Effector memory CD4-positive, alpha-beta T cell (primary cell): Measurements from ENCODE around the gene LRRC27.
"Not testable (repeated sequence)": the region's sequence is repeated elsewhere in the genome, so short reads cannot be mapped to it uniquely, and the experiment has no call there.

ENCODE experiments used
- DNase-seq, 3 donors: peaks; one replicate each; pipeline ENCODE4 v3.0.0-alpha.2; 2020
- H3K27ac ChIP-seq: 2 replicates; pipeline ENCODE4 v1.7.0; 2013; ENCODE audit warnings: mild to moderate bottlenecking, low read length, moderate library complexity; ENCODE audit not compliant: insufficient read depth, poor library complexity, severe bottlenecking
- H3K27me3 ChIP-seq: replicated peaks from 2 replicates; pipeline ENCODE4 v1.7.0; 2013; ENCODE audit warnings: mild to moderate bottlenecking, low read length; ENCODE audit not compliant: insufficient read depth, control insufficient read depth, poor library complexity, severe bottlenecking
- H3K36me3 ChIP-seq: 2 replicates; pipeline ENCODE4 v1.7.0; 2013; ENCODE audit warnings: mild to moderate bottlenecking, low read length, moderate library complexity; ENCODE audit not compliant: control insufficient read depth, insufficient read depth
- H3K4me1 ChIP-seq: 2 replicates; pipeline ENCODE4 v1.7.0; 2013; ENCODE audit warnings: low read length, mild to moderate bottlenecking; ENCODE audit not compliant: control insufficient read depth, insufficient read depth, poor library complexity, severe bottlenecking
- H3K4me3 ChIP-seq: 2 replicates; pipeline ENCODE4 v1.7.0; 2013; ENCODE audit warnings: low read length, low read depth, mild to moderate bottlenecking; ENCODE audit not compliant: insufficient read depth, poor library complexity, severe bottlenecking
- H3K9me3 ChIP-seq: 2 replicates; pipeline ENCODE4 v1.7.0; 2013; ENCODE audit warnings: mild to moderate bottlenecking, low read length, moderate library complexity; ENCODE audit not compliant: control insufficient read depth

LRRC27 gene

GRCh38 chr10:132337854-132338253 lies 5.9 kb downstream of the LRRC27 start:
- not testable (repeated sequence) for H3K27ac ChIP-seq, H3K4me3 ChIP-seq, DNase-seq, H3K36me3 ChIP-seq, H3K4me1 ChIP-seq, H3K9me3 ChIP-seq, H3K27me3 ChIP-seq

- Histone ChIP-seq H3K27me3 (no peaks in the 10 kb centered on the region), H3K4me1 (no peaks in the 10 kb centered on the region), H3K36me3 (no peaks in the 10 kb centered on the region), H3K9me3 (peaks cover 2% of the 10 kb centered on the region), H3K4me3 (no peak overlapping the region), H3K27ac (no peak overlapping the region)
- DNase-seq = no peak
Observed at GRCh38 chr10:132338876-132339275, 6.9 kb downstream of the LRRC27 start.

DNA sequence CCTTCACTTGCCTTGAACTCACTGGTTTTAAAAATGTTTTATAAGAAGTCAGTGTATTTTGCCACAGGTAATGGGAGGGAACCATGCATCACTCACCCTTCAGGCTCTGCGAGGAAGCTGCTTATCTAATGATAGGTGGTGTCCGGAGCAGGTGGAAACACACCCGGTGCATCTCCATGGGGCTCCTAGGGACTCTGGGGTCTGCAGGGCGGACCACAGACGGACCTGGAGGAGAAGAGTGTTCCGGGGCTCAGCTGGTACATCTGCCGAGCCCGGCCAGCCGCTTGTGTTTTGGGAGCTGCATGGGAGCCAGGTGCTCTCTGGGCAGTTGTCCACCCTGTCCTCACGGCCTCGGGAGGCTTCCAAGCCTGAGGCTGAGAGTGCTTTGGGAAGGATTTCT lies 7.3 kb downstream of the LRRC27 start:
- Histone ChIP-seq H3K36me3 (no peaks in the 10 kb centered on the region), H3K9me3 (peaks cover 2% of the 10 kb centered on the region)

DNA sequence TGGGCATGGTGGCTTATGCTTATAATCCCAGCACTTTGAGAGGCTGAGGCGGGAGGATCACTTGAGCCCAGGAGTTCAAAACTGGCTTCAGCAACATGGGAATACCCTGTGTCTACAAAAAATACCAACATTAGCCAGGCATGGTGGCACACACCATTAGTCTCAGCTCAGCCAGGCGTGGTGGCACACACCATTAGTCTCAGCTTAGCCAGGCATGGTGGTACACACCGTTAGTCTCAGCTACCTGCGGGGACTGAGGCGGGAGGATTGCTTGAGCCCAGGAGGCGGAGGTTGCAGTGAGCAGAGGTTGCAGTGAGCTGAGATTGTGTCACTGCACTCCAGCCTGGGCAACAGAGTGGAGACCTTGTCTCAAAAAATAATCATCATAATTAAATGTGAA lies 9.0 kb downstream of the LRRC27 start:
- Histone ChIP-seq H3K9me3 (peaks cover 2% of the 10 kb centered on the region), H3K27me3 (no peaks in the 10 kb centered on the region), H3K27ac (no peak overlapping the region), H3K4me3 (no peak overlapping the region), H3K36me3 (no peaks in the 10 kb centered on the region), H3K4me1 (no peaks in the 10 kb centered on the region)
- DNase-seq = no peak

More for the DNA sequence above, 7.3 kb downstream of the LRRC27 start:
- Histone ChIP-seq H3K27ac (no peak overlapping the region), H3K4me3 (no peak overlapping the region), H3K4me1 (no peaks in the 10 kb centered on the region), H3K27me3 (no peaks in the 10 kb centered on the region)
- no peak for DNase-seq

GRCh38 chr10:132341781-132342180 lies 9.8 kb downstream of the LRRC27 start:
- no peaks in the 10 kb centered on the region for H3K27me3 ChIP-seq
- peaks cover 2% of the 10 kb centered on the region for H3K9me3 ChIP-seq
- no peaks in the 10 kb centered on the region for H3K36me3 ChIP-seq
- H3K4me3 ChIP-seq = no peak overlapping the region
- H3K4me1 ChIP-seq = no peaks in the 10 kb centered on the region
- no peak for DNase-seq
- no peak overlapping the region for H3K27ac ChIP-seq

- Histone ChIP-seq H3K9me3 (peaks cover 2% of the 10 kb centered on the region), H3K36me3 (no peaks in the 10 kb centered on the region), H3K27me3 (no peaks in the 10 kb centered on the region), H3K4me3 (no peak overlapping the region), H3K27ac (no peak overlapping the region), H3K4me1 (no peaks in the 10 kb centered on the region)
- no peak for DNase-seq
Observed at GRCh38 chr10:132342553-132342952, 10.6 kb downstream of the LRRC27 start.

- Histone ChIP-seq H3K27me3 (no peaks in the 10 kb centered on the region), H3K27ac (no peak overlapping the region), H3K4me3 (no peak overlapping the region), H3K36me3 (no peaks in the 10 kb centered on the region), H3K4me1 (no peaks in the 10 kb centered on the region), H3K9me3 (peaks cover 2% of the 10 kb centered on the region)
- DNase-seq = no peak
Observed at GRCh38 chr10:132344386-132344785, 12.4 kb downstream of the LRRC27 start.

- Histone ChIP-seq H3K4me1 (no peaks in the 10 kb centered on the region), H3K9me3 (peaks cover 2% of the 10 kb centered on the region), H3K36me3 (no peaks in the 10 kb centered on the region), H3K27ac (no peak overlapping the region), H3K27me3 (no peaks in the 10 kb centered on the region), H3K4me3 (no peak overlapping the region)
- no peak for DNase-seq
Observed at GRCh38 chr10:132345345-132345744, 13.4 kb downstream of the LRRC27 start.

GRCh38 chr10:132346806-132347205 lies 14.8 kb downstream of the LRRC27 start:
- H3K36me3 ChIP-seq = no peaks in the 10 kb centered on the region
- peaks cover 2% of the 10 kb centered on the region for H3K9me3 ChIP-seq
- no peaks in the 10 kb centered on the region for H3K27me3 ChIP-seq
- no peaks in the 10 kb centered on the region for H3K4me1 ChIP-seq
- no peak overlapping the region for H3K27ac ChIP-seq
- H3K4me3 ChIP-seq = no peak overlapping the region
- no peak for DNase-seq

- no peaks in the 10 kb centered on the region for H3K4me1 ChIP-seq
- H3K27ac ChIP-seq = no peak overlapping the region
- DNase-seq = no peak
- H3K36me3 ChIP-seq = no peaks in the 10 kb centered on the region
- peaks cover under 1% of the 10 kb centered on the region for H3K9me3 ChIP-seq
- no peaks in the 10 kb centered on the region for H3K27me3 ChIP-seq
- H3K4me3 ChIP-seq = no peak overlapping the region
Observed at GRCh38 chr10:132347211-132347930, 15.4 kb downstream of the LRRC27 start.
